Sigmoid colon (tissue), 7 donors: Measurements from ENCODE around the gene OR51I1. TPM values are rescaled to one million over a fixed set of nuclear protein-coding genes. Genes with fewer than 3 reads are reported as not detected.

Experiments used
- DNase-seq: peaks from one replicate; pipeline ENCODE4 v3.0.0-alpha.2; 2019
- H3K27ac ChIP-seq, 4 donors: fragments of 200-600 bp; sonication (generic); one replicate each; pipeline ENCODE4 v1.5.1; 2016 to 2019; ENCODE audit warnings: mild to moderate bottlenecking in 1 of 4
- H3K27me3 ChIP-seq, 3 donors: fragments of 200-600 bp; sonication (generic); one replicate each; pipeline ENCODE4 v1.5.1; 2019; ENCODE audit warnings: mild to moderate bottlenecking in 1 of 3
- H3K36me3 ChIP-seq, 4 donors: fragments of 200-600 bp; sonication (generic); one replicate each; pipeline ENCODE4 v1.5.1; 2016 to 2019
- H3K4me1 ChIP-seq, 4 donors: fragments of 200-600 bp; sonication (generic); one replicate each; pipeline ENCODE4 v1.5.1; 2017 to 2019
- H3K4me3 ChIP-seq, 4 donors: fragments of 200-600 bp; sonication (generic); one replicate each; pipeline ENCODE4 v1.5.1; 2017 to 2019; ENCODE audit warnings: mild to moderate bottlenecking in 2 of 4, moderate library complexity in 1 of 4
- H3K9me3 ChIP-seq, 4 donors: fragments of 200-600 bp in 3 of 4; sonication (generic) in 3 of 4; one replicate each; pipeline versions ENCODE4 v1.5.1 to v1.6.1; 2013 to 2019
- CTCF ChIP-seq, 4 experiments: fragments of 450-650 bp in 3 of 4; fragments of 200-600 bp in 1 of 4; IDR thresholded peaks; one replicate each; pipeline ENCODE4 v1.5.1; 2016 to 2019; ENCODE audit warnings: antibody characterized with exemption in 4 of 4, mild to moderate bottlenecking in 3 of 4, moderate library complexity in 2 of 4
- EP300 ChIP-seq, 4 donors: sonication (generic); formaldehyde crosslinking; IDR thresholded peaks; one replicate each; pipeline ENCODE4 v1.6.1; 2017; ENCODE audit warnings: antibody characterized with exemption in 4 of 4
- POLR2A ChIP-seq, 2 donors: fragments of 450-650 bp; IDR thresholded peaks; one replicate each; pipeline ENCODE4 v1.6.1; 2016; ENCODE audit warnings: antibody characterized with exemption in 2 of 2, mild to moderate bottlenecking in 2 of 2, moderate library complexity in 2 of 2
- POLR2AphosphoS5 ChIP-seq, 4 donors: sonication (generic); formaldehyde crosslinking; IDR thresholded peaks; one replicate each; pipeline ENCODE4 v1.6.1; 2017; ENCODE audit warnings: antibody characterized with exemption in 4 of 4
- intact Hi-C: fragments of 100-400 bp; cut with DNase I; formaldehyde crosslinking; loops from one replicate; pipeline ENCODE4 v1.15.1; 2023
- polyA plus RNA-seq, 3 donors: library from polyadenylated mRNA; stranded (reverse); fragments of 200-250 nt; gene quantifications; one replicate each; pipeline ENCODE4 v1.2.3, GENCODE V29; 2013
- total RNA-seq, 4 donors: library from RNA; depleted of rRNA; stranded (reverse); fragments of >200 nt; gene quantifications; one replicate each; pipeline ENCODE4 v1.1.0, GENCODE V29; 2016
- donor health status: healthy with polysubstance abuse.
- donor health status: Bipolar disorder and iron deficiency.
- donor health status: healthy.

Gene OR51I1
- total and polyA plus RNA-seq, 7 donors = 2.2 TPM; not detected in 6

- no peaks in the 10 kb centered on the region for H3K27me3 ChIP-seq
- H3K9me3 ChIP-seq = no peaks in the 10 kb centered on the region
- DNase-seq = no peak
- H3K36me3 ChIP-seq = no peaks in the 10 kb centered on the region
- intact Hi-C loops = no loop called here
- no peaks in the 10 kb centered on the region for H3K4me1 ChIP-seq
- H3K4me3 ChIP-seq = no peak overlapping the region
- TF ChIP-seq POLR2A (IDR thresholded peaks at IDR 0.05) (no peak), EP300 (IDR thresholded peaks at IDR 0.05) (no peak), POLR2AphosphoS5 (IDR thresholded peaks at IDR 0.05) (no peak), CTCF (IDR thresholded peaks at IDR 0.05) (no peak)
- no peak overlapping the region for H3K27ac ChIP-seq
These were observed 47.2 kb downstream of the OR51I1 start for GRCh38 chr11:5394091-5394490.

Other genes with a start within 250 kb of the OR51I1 start
- gene OR51V1, start 240.8 kb downstream of the OR51I1 start, total RNA-seq = not detected
- not detected for gene OR51V1, start 240.8 kb downstream of the OR51I1 start, polyA plus RNA-seq
- 10 to 100 TPM in 1 of 4 donors, 1 to 10 TPM in 3; 2.5 to 57.3 (median 5.8) TPM for gene HBB, start 214.4 kb downstream of the OR51I1 start, total RNA-seq
- gene HBB, start 214.4 kb downstream of the OR51I1 start, polyA plus RNA-seq = 1 to 10 TPM in 2 of 3 donors, not detected in 1; 1.6 to 3.3 TPM
- gene HBD, start 207.0 kb downstream of the OR51I1 start, total RNA-seq = not detected
- not detected for gene HBD, start 207.0 kb downstream of the OR51I1 start, polyA plus RNA-seq
- gene HBG1, start 191.7 kb downstream of the OR51I1 start, total RNA-seq = not detected
- not detected for gene HBG1, start 191.7 kb downstream of the OR51I1 start, polyA plus RNA-seq
- gene HBG2, start 186.7 kb downstream of the OR51I1 start, total RNA-seq = not detected
- not detected for gene HBG2, start 186.7 kb downstream of the OR51I1 start, polyA plus RNA-seq
- not detected for gene HBE1, start 171.6 kb downstream of the OR51I1 start, total RNA-seq
- gene HBE1, start 171.6 kb downstream of the OR51I1 start, polyA plus RNA-seq = not detected
- gene OR51B4, start 139.6 kb downstream of the OR51I1 start, total RNA-seq = not detected
- not detected for gene OR51B4, start 139.6 kb downstream of the OR51I1 start, polyA plus RNA-seq
- 1 to 10 TPM in 1 of 4 donors, under 1 TPM in 1, not detected in 2; 0.66 to 1.1 TPM for gene OR51B2, start 117.2 kb downstream of the OR51I1 start, total RNA-seq
- gene OR51B2, start 117.2 kb downstream of the OR51I1 start, polyA plus RNA-seq = not detected
- gene OR51B5, start 98.0 kb downstream of the OR51I1 start, total RNA-seq = 1 to 10 TPM in 1 of 4 donors, not detected in 3; 1.3 TPM
- not detected for gene OR51B5, start 98.0 kb downstream of the OR51I1 start, polyA plus RNA-seq
- not detected for gene OR51B6, start 90.0 kb downstream of the OR51I1 start, total RNA-seq
- gene OR51B6, start 90.0 kb downstream of the OR51I1 start, polyA plus RNA-seq = not detected
- not detected for gene OR51M1, start 57.7 kb downstream of the OR51I1 start, total RNA-seq
- under 1 TPM in 1 of 3 donors, not detected in 2; under 0.01 TPM for gene OR51M1, start 57.7 kb downstream of the OR51I1 start, polyA plus RNA-seq
- not detected for gene OR51Q1, start 19.4 kb downstream of the OR51I1 start, total RNA-seq
- not detected for gene OR51Q1, start 19.4 kb downstream of the OR51I1 start, polyA plus RNA-seq
- gene OR51I2, start 7.8 kb upstream of the OR51I1 start, total RNA-seq = not detected
- gene OR51I2, start 7.8 kb upstream of the OR51I1 start, polyA plus RNA-seq = not detected
- gene OR52D1, start 47.2 kb upstream of the OR51I1 start, total RNA-seq = not detected
- not detected for gene OR52D1, start 47.2 kb upstream of the OR51I1 start, polyA plus RNA-seq
- 1 to 10 TPM in 2 of 4 donors, under 1 TPM in 1, not detected in 1; 0.71 to 1.2 (median 1.1) TPM for gene UBQLN3, start 68.4 kb upstream of the OR51I1 start, total RNA-seq
- gene UBQLN3, start 68.4 kb upstream of the OR51I1 start, polyA plus RNA-seq = not detected
- gene UBQLNL, start 75.2 kb upstream of the OR51I1 start, total RNA-seq = 1 to 10 TPM in 1 of 4 donors, under 1 TPM in 3; 0.36 to 1.7 (median 0.60) TPM
- gene UBQLNL, start 75.2 kb upstream of the OR51I1 start, polyA plus RNA-seq = under 1 TPM in 1 of 3 donors, not detected in 2; 0.34 TPM
- 1 to 10 TPM in 3 of 4 donors, not detected in 1; 1.5 to 3.0 (median 1.6) TPM for gene OR52H1, start 107.0 kb upstream of the OR51I1 start, total RNA-seq
- under 1 TPM in 1 of 3 donors, not detected in 2; 0.09 TPM for gene OR52H1, start 107.0 kb upstream of the OR51I1 start, polyA plus RNA-seq
- not detected for gene OR52B6, start 139.4 kb upstream of the OR51I1 start, total RNA-seq
- under 1 TPM in 1 of 3 donors, not detected in 2; 0.07 TPM for gene OR52B6, start 139.4 kb upstream of the OR51I1 start, polyA plus RNA-seq
- gene TRIM6, start 155.1 kb upstream of the OR51I1 start, total RNA-seq = 1 to 10 TPM; 3.5 to 5.5 (median 4.8) TPM
- gene TRIM6, start 155.1 kb upstream of the OR51I1 start, polyA plus RNA-seq = 1 to 10 TPM in 2 of 3 donors, under 1 TPM in 1; 0.60 to 1.2 (median 1.0) TPM
- 10 to 100 TPM in 1 of 4 donors, 1 to 10 TPM in 3; 3.5 to 10.2 (median 7.3) TPM for gene TRIM34, start 183.5 kb upstream of the OR51I1 start, total RNA-seq
- 1 to 10 TPM; 3.6 to 9.1 (median 7.4) TPM for gene TRIM34, start 183.5 kb upstream of the OR51I1 start, polyA plus RNA-seq
- gene TRIM5, start 243.6 kb upstream of the OR51I1 start, total RNA-seq = 10 to 100 TPM; 11.7 to 29.9 (median 14.3) TPM
- gene TRIM5, start 243.6 kb upstream of the OR51I1 start, polyA plus RNA-seq = 10 to 100 TPM in 1 of 3 donors, 1 to 10 TPM in 2; 5.4 to 12.4 (median 7.2) TPM
- gene TRIM22, start 248.3 kb upstream of the OR51I1 start, total RNA-seq = 10 to 100 TPM; 21.1 to 64.8 (median 40.5) TPM
- gene TRIM22, start 248.3 kb upstream of the OR51I1 start, polyA plus RNA-seq = 100 to 1,000 TPM in 1 of 3 donors, 1 to 10 TPM in 2; 6.6 to 106 (median 7.9) TPM